GM23248 (cell line): ENCODE results near the gene INHBB.

ENCODE experiments used
- EZH2 ChIP-seq: fragments of 200-600 bp; sonication (generic); IDR thresholded peaks from 2 replicates; pipeline ENCODE4 v1.6.1; 2018; ENCODE audit warnings: antibody characterized with exemption, mild to moderate bottlenecking; ENCODE audit not compliant: insufficient read depth, poor library complexity, severe bottlenecking
- EZH2phosphoT487 ChIP-seq: fragments of 200-600 bp; sonication (generic); IDR thresholded peaks from 2 replicates; pipeline ENCODE4 v1.6.1; 2018; ENCODE audit warnings: antibody characterized with exemption, moderate library complexity, mild to moderate bottlenecking, low read depth; ENCODE audit not compliant: insufficient read depth

GRCh38 chr2:120313695-120314615 is 32.0 kb upstream of the INHBB start:
- TF ChIP-seq EZH2 (no peak), EZH2phosphoT487 (no peak)
